ENCODE data around the gene S100A11. TPM values are rescaled to one million over a fixed set of nuclear protein-coding genes. Genes with fewer than 3 reads are reported as not detected.
A peak's percentile ranks its signal among the peaks of the same experiment; 100 is the strongest.

S100A11 gene
- total RNA-seq, 4 donors from 2014 or later: 431 to 722 (median 606) TPM

DNA sequence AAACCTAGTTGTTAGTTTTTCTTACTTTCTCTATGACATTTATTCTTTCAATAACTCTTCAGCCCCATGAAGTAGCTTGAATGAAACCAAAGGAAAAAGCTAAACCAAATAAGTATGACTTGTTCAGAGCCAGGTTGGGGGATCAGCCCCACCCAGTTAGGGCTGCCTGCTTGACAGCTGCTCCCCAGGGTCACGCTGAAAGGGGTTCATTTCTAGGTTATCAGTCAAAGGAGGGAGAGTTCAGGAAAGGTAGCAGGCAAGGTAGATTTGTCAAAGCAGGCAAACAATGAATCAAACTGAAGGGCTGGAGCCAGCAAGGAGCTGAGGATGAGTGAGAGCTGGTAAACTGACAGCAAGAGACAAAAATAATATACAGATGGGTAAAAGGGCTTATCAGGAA, 3.1 kb upstream of the S100A11 start:
- Histone ChIP-seq H3K27me3 (no peaks in the 10 kb centered on the region), H3K27ac (no peak overlapping the region), H3K9me3 (no peaks in the 10 kb centered on the region), H3K4me3 (no peak overlapping the region), H3K4me1 (peaks cover 17% of the 10 kb centered on the region), H3K36me3 (no peaks in the 10 kb centered on the region)
- no peak for TF ChIP-seq POLR2A (IDR thresholded peaks at IDR 0.05)
- no peak for TF ChIP-seq EP300 (IDR thresholded peaks at IDR 0.05)
- DNase-seq (ENCODE audit: low spot score in 2 of 2): no peak
- 42% methylated on average over 1 of the region's 1 CpG for WGBS

GRCh38 chr1:152039461-152039860, 2.7 kb upstream of the S100A11 start:
- Histone ChIP-seq H3K9me3 (no peaks in the 10 kb centered on the region), H3K36me3 (no peaks in the 10 kb centered on the region), H3K27ac (no peak overlapping the region), H3K4me3 (no peak overlapping the region), H3K27me3 (no peaks in the 10 kb centered on the region), H3K4me1 (peaks cover 22% of the 10 kb centered on the region)
- no peak for TF ChIP-seq POLR2A (IDR thresholded peaks at IDR 0.05)
- TF ChIP-seq POLR2AphosphoS5 (IDR thresholded peaks at IDR 0.05): no peak
- no peak for TF ChIP-seq EP300 (IDR thresholded peaks at IDR 0.05)
- TF ChIP-seq CTCF (IDR thresholded peaks at IDR 0.05): no peak
- WGBS: 86% methylated on average over 1 of the region's 1 CpG
- no peak for DNase-seq (ENCODE audit: low spot score in 2 of 2)

- Histone ChIP-seq H3K27me3 (no peaks in the 10 kb centered on the region), H3K4me1 (peaks cover 27% of the 10 kb centered on the region)
- WGBS: 94% methylated on average over 10 of the region's 10 CpGs
Measured at GRCh38 chr1:152038871-152039270, 2.1 kb upstream of the S100A11 start.

DNA sequence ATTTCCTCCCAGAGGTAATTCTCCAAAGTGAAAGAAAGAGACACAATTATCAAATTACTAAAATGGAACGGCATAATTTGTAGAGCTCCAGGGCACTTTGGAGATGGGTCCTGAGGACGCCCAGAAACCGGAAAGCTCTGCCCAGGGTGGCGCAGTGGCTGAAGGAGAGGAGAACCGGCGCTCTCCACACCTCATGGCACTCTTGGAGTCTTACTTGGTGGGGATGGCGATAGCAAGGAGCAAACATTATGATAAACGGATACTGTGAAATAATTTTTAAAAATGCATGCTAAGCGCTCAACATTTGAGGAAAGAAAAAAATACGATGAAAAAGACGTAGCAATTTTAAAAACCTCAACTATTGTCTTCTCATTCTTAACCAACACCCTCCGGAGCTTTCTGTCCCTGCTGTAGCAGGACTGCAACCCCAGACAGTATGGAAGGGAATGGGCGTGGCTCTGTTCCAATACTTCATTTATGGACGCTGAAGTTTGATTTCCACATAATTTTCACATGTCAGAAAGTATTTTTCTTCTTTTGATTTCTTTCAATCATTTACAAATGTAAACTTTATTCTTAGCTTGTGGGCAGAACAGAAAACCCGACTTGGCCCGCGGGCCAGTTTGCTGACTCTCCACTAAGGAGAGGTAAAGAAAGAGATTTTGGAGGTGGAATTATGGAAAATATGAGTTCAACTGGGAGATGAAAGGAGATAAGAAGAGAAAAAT, 1.1 kb downstream of the S100A11 start:
- no peak for TF ChIP-seq POLR2A (IDR thresholded peaks at IDR 0.05)
- TF ChIP-seq EP300 (IDR thresholded peaks at IDR 0.05): no peak
- TF ChIP-seq POLR2AphosphoS5 (IDR thresholded peaks at IDR 0.05): no peak
- TF ChIP-seq CTCF (IDR thresholded peaks at IDR 0.05): no peak
- peak overlapping the region; percentile 96 for H3K27ac ChIP-seq
- peak overlapping the region; percentile 76 for H3K4me3 ChIP-seq
- H3K9me3 ChIP-seq: no peaks in the 10 kb centered on the region
- no peak for DNase-seq (ENCODE audit: low spot score in 2 of 2)
- peaks cover 44% of the 10 kb centered on the region for H3K4me1 ChIP-seq
- 2% methylated on average over 17 of the region's 17 CpGs for WGBS
- H3K36me3 ChIP-seq: peaks cover 33% of the 10 kb centered on the region
- no peaks in the 10 kb centered on the region for H3K27me3 ChIP-seq

More at GRCh38 chr1:152038871-152039270, 2.1 kb upstream of the S100A11 start:
- H3K9me3 ChIP-seq: no peaks in the 10 kb centered on the region
- TF ChIP-seq CTCF (IDR thresholded peaks at IDR 0.05) (no peak), EP300 (IDR thresholded peaks at IDR 0.05) (no peak), POLR2AphosphoS5 (IDR thresholded peaks at IDR 0.05) (no peak), POLR2A (IDR thresholded peaks at IDR 0.05) (no peak)
- H3K4me3 ChIP-seq: no peak overlapping the region
- peaks cover 1% of the 10 kb centered on the region for H3K36me3 ChIP-seq
- no peak for DNase-seq (ENCODE audit: low spot score in 2 of 2)
- H3K27ac ChIP-seq: no peak overlapping the region

GRCh38 chr1:152034654-152035538, 1.9 kb downstream of the S100A11 start:
- 2% methylated on average over 8 of the region's 8 CpGs for WGBS
- Histone ChIP-seq H3K27ac (peak overlapping the region; percentile 96), H3K4me1 (peaks cover 44% of the 10 kb centered on the region), H3K9me3 (no peaks in the 10 kb centered on the region), H3K36me3 (peaks cover 36% of the 10 kb centered on the region), H3K27me3 (no peaks in the 10 kb centered on the region), H3K4me3 (peak overlapping the region; percentile 76)
- DNase-seq (ENCODE audit: low spot score in 2 of 2): peak in 1 of 2 donors; percentile 78
- TF ChIP-seq EP300 (IDR thresholded peaks at IDR 0.05): no peak
- TF ChIP-seq POLR2AphosphoS5 (IDR thresholded peaks at IDR 0.05): peak in 1 of 3 donors; percentile 6
- peak; percentile 74 to 76 for TF ChIP-seq CTCF (IDR thresholded peaks at IDR 0.05)
- TF ChIP-seq POLR2A (IDR thresholded peaks at IDR 0.05): peak in 1 of 2 donors; percentile 23

Measured in suprapubic skin (tissue), 4 donors.